GM21576 (cell line): ENCODE data around the gene HERC4.
"Not testable (repeated sequence)": the region's sequence is repeated elsewhere in the genome, so short reads cannot be mapped to it uniquely, and the experiment has no call there.

Experiments used
- ATAC-seq: cut with Tn5 transposase; IDR thresholded peaks from one replicate; pipeline ENCODE4 v1.9.1; 2021; ENCODE audit warnings: mild to moderate bottlenecking, moderate library complexity; ENCODE audit not compliant: unreplicated experiment

The HERC4 gene

GRCh38 chr10:67975871-67976270 lies 99.2 kb downstream of the HERC4 start:
- no peak for ATAC-seq

GRCh38 chr10:67971311-67971710 lies 103.8 kb downstream of the HERC4 start:
- no peak for ATAC-seq

GRCh38 chr10:67969875-67970274 lies 105.2 kb downstream of the HERC4 start:
- ATAC-seq: no peak

- ATAC-seq: not testable (repeated sequence)
Measured at GRCh38 chr10:67966035-67966434, 109.0 kb downstream of the HERC4 start.

DNA sequence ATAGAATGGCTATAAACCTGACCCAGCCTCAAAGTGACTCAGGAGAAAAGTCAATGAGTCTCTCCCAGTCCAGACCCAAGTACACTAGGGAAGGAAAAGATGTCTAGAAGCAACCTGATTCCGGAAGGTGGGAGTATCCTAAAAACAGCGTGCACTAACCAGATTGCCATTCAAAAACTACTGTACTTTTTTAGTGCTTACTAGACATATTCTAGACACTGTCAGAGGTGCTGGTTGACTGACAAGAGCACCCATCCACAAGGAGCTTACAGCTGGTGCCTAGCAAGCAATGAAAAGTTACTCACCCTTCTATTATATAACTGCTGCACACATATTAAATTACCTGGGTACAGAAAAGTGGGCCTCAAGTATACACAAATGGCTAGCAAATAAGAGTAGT lies 109.6 kb downstream of the HERC4 start:
- no peak for ATAC-seq

DNA sequence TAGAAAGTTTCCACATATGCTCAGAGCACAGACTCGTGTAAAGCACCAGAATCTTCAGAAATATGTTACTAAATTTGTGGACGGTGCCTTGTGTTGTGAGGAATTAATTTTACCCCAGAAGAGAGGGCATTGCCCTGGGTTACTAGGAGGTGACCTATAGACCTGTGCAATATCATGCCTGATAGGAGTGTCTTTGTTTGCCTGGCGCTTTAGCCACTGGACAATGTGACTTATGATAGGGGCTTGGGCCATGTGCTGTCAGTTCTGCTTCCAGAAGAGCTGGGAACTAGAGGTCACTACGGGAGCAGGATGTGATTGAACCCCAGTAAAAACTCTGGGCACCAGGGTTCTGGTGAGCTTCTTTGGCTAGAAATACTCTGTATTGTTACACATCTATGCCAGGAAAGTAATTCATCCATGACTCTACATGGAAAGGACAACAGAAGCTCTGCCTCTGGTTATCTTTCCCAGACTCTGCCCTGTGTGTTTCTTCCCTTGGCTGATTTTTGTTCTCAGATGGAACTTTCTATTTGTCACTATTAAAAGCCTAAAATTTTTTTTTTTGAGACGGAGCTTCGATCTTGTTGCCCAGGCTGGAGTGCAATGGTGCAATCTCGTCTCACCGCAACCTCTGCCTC lies 115.1 kb downstream of the HERC4 start:
- ATAC-seq: no peak

DNA sequence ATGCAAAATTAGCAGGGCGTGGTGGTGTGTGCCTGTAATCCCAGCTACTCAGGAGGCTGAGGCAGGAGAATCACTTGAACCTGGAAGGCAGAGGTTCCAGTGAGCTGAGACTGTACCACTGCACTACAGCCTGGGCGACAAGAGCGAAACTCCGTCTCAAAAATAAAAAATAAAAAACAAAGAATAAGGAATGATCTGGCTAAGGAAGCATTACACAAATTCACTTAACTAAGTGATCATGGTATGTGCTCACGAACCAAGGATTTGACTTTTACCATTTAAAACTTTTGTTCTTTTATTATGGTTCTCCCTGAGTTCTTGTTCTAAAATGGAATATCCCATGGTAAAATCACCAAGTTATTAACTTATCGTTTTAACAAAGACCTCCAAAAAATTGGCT lies 119.5 kb downstream of the HERC4 start:
- ATAC-seq: no peak

GRCh38 chr10:67943917-67944316 lies 131.2 kb downstream of the HERC4 start:
- no peak for ATAC-seq

GRCh38 chr10:67936416-67936815 lies 138.7 kb downstream of the HERC4 start:
- ATAC-seq: no peak

GRCh38 chr10:67935223-67935622 lies 139.9 kb downstream of the HERC4 start:
- no peak for ATAC-seq

GRCh38 chr10:67934336-67934735 lies 140.7 kb downstream of the HERC4 start:
- ATAC-seq: no peak

- no peak for ATAC-seq
Measured at GRCh38 chr10:67933199-67933598, 141.9 kb downstream of the HERC4 start.

DNA sequence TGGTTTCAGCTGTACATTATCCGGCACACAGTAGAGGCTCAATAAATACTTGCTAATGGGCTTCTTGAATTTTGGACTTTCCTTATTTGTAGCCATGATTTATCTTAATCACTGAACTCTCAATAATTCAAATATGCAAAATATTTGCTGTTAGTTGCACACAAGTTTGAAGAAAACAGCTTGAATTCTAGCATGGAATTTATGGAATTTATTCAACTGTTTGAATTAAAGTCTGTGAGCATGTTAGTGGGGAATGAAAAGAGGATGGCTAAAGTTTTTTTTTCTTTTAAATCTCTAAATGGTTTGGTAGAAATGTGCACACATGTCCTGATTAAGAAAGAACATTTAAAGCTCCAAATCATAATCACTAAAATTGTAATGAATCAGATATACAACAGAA lies 148.1 kb downstream of the HERC4 start:
- no peak for ATAC-seq

DNA sequence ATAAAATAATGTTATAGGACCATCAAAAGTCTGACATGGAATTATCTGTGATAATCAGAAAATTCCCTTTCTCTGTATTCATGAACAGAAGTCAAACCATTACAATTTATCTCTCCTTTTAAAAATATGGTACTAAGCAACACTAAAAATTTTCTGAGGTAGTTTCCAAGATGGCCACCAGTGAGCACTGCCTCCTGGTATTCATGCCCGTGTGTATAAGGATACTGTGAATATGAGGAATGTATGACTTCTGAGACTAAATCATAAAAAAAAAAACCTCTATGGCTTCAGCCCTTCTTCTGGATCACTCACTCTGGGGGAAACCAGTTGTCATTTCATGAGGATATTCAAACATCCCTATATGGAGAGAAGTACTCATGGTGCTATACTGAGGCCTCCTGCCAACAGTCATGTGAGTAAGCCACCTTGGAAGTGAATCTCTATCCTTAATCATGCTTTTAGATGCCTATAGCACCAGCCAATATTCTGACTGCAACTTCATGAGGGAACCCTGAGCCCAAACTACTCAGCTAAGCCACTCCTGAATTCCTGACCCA lies 149.6 kb downstream of the HERC4 start:
- no peak for ATAC-seq

DNA sequence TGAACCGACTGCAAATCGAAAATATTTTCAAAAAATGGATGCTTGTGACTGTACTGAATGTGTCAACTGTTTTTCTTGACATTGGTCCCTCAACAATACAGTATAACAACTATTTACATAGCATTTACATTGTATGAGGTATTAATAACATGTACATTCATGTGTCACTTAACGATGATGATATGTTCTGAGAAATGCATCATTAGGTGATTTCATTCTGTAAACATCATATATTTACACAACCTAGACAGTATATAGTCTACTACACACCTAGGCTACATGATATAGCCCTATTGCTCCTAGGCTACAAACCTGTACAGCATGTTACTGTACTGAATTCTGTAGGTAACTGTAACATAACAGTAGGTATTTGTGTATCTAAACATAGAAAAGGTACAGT lies 150.9 kb downstream of the HERC4 start:
- ATAC-seq: no peak

DNA sequence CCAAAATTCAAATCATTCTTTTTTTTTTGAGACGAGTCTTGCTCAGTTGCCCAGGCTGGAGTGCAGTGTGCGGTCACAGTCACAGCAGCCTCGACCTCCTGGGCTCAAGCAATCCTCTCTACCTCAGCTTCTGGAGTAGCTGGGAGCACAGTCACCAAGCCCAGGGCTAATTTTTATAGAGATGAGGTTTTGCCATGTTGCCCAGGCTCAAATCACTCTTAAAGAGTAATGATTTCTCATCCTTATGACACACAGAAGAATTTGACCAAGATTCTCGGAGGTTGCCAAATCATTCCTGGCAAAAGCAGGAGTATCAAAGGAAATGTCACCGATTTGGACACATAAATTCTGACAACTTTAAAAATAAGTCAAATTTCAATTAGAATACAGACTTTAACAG lies 151.5 kb downstream of the HERC4 start:
- ATAC-seq: no peak

GRCh38 chr10:67921065-67921464 lies 154.0 kb downstream of the HERC4 start:
- no peak for ATAC-seq

DNA sequence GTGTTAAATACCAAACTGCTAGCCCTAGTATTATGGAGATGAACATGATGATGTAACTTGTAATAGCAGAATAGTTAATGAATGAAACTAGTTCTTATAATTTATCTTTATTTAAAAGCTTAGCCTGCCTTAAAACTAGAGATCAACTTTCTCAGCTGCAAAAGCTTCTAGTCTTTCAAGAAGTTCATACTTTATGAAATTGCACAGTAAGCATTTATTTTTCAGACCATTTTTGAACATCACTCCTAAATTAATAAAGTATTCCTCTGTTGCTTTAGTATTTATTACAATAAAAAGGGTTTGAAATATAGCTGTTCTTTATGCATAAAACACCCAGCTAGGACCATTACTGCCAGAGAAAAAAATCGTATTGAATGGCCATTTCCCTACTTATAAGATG lies 157.4 kb downstream of the HERC4 start:
- no peak for ATAC-seq

GRCh38 chr10:67917169-67917568 lies 157.9 kb downstream of the HERC4 start:
- ATAC-seq: no peak

- no peak for ATAC-seq
Measured at GRCh38 chr10:67914777-67915340, 160.2 kb downstream of the HERC4 start.

- ATAC-seq: no peak
Measured at GRCh38 chr10:67912331-67912946, 162.6 kb downstream of the HERC4 start.

DNA sequence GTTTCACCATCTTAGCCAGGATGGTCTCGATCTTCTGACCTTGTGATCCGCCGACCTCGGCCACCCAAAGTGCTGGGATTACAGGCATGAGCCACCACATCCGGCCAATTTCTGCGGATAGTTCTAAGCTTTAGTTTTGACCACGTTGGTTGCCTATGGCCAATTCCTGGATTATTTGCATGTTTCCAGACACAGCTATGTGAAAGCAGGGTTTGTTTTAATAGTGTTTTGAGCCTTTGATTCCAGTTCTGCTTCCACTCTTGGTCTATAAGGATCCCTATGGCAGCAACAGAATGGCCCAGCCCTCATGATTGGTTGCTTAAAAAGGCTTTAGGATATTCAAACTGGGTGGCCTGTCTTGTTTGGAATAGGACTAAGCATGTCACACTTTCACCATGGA lies 171.5 kb downstream of the HERC4 start:
- ATAC-seq: no peak
